Ovary (tissue), 9 donors: ENCODE results near the gene PCDH15. TPM values are rescaled to one million over a fixed set of nuclear protein-coding genes. Genes with fewer than 3 reads are reported as not detected.

Source experiments
- DNase-seq, 5 donors: peaks; one replicate each; pipeline ENCODE4 v3.0.0-alpha.2; 2019 to 2020
- H3K27ac ChIP-seq, 2 donors: fragments of 200-600 bp; one replicate each; pipeline versions ENCODE4 v1.5.1 to v1.8.0; 2019 to 2022
- H3K27me3 ChIP-seq: fragments of 200-600 bp; one replicate; pipeline ENCODE4 v1.8.0; 2022
- H3K36me3 ChIP-seq: fragments of 200-600 bp; sonication (generic); one replicate; pipeline ENCODE4 v1.5.1; 2019
- H3K4me1 ChIP-seq: one replicate; pipeline ENCODE4 v1.8.1; 2013; ENCODE audit warnings: mild to moderate bottlenecking, moderate library complexity; ENCODE audit not compliant: insufficient read depth
- H3K4me3 ChIP-seq: fragments of 200-600 bp; sonication (generic); one replicate; pipeline ENCODE4 v1.5.1; 2017
- H3K9me3 ChIP-seq, 2 donors: fragments of 200-600 bp in 1 of 2; sonication (generic) in 1 of 2; one replicate each; pipeline versions ENCODE4 v1.5.1 to v1.8.1; 2013 to 2019; ENCODE audit warnings: mild to moderate bottlenecking in 1 of 2, moderate library complexity in 1 of 2
- EP300 ChIP-seq: sonication (generic); formaldehyde crosslinking; IDR thresholded peaks from one replicate; pipeline ENCODE4 v1.6.1; 2017; ENCODE audit warnings: antibody characterized with exemption
- POLR2A ChIP-seq: fragments of 450-650 bp; IDR thresholded peaks from one replicate; pipeline ENCODE4 v1.6.1; 2017; ENCODE audit warnings: antibody characterized with exemption, mild to moderate bottlenecking, moderate library complexity
- WGBS, 3 donors: extraction: QIAGEN DNeasy Blood & Tissue Kit in 1 of 3; methylation state at CpG; one replicate each; pipeline versions ENCODE4 v1.1.5 to v1.1.7; 2013 to 2017; 5-methylcytosine and 5-hydroxymethylcytosine counted together
- intact Hi-C, 4 donors: fragments of 100-400 bp; cut with DNase I; formaldehyde crosslinking; loops; one replicate each; pipeline versions ENCODE4 v1.11.0 to v1.15.1; 2022 to 2023
- polyA plus RNA-seq, 2 donors: library from polyadenylated mRNA; stranded (reverse); fragments of 200-250 nt in 1 of 2; fragments of 350-450 nt in 1 of 2; fragmentation: Illumina TruSeq in 1 of 2; extraction: RNeasy Lipid Tissue Mini Kit (QIAGEN cat#74804) in 1 of 2; gene quantifications; one replicate each; pipeline ENCODE4 v1.2.3, GENCODE V29; 2013 to 2014
- total RNA-seq, 7 donors: library from RNA; depleted of rRNA in 2 of 7; stranded (reverse); fragments of >200 nt in 2 of 7; fragmentation: NEBNext Ultra II Directional in 3 of 7; extraction: Animal tissue kit (Norgen Biotek cat#: 25700) in 3 of 7; gene quantifications; one replicate each; pipeline versions ENCODE4 v1.1.0 to v1.2.4, GENCODE V29; 2016 to 2023
- TF ChIP-seq, protein P1 (sequence below), 3 donors: fragments of 450-650 bp in 2 of 3; fragments of 200-600 bp in 1 of 3; IDR thresholded peaks; one replicate each; pipeline versions ENCODE4 v1.5.1 to v1.8.0; 2016 to 2022; ENCODE audit warnings: antibody characterized with exemption in 3 of 3, mild to moderate bottlenecking in 1 of 3
- donor health status: DM: no; HTN: no; CAD: no; lungs with moderate emphysema.
- donor health status: DM: no; HTN: no; CAD: no.
- donor health status: Bipolar disorder and iron deficiency.
- donor health status: DM: yes; HTN: yes; CAD: no.
- donor health status: DM: no; HTN: no; CAD: no.
- donor health status: DM: yes; HTN: yes; CAD: no.

The PCDH15 gene
- total and polyA plus RNA-seq, 9 donors, result 0.02 to 0.34 TPM; not detected in 7

DNA sequence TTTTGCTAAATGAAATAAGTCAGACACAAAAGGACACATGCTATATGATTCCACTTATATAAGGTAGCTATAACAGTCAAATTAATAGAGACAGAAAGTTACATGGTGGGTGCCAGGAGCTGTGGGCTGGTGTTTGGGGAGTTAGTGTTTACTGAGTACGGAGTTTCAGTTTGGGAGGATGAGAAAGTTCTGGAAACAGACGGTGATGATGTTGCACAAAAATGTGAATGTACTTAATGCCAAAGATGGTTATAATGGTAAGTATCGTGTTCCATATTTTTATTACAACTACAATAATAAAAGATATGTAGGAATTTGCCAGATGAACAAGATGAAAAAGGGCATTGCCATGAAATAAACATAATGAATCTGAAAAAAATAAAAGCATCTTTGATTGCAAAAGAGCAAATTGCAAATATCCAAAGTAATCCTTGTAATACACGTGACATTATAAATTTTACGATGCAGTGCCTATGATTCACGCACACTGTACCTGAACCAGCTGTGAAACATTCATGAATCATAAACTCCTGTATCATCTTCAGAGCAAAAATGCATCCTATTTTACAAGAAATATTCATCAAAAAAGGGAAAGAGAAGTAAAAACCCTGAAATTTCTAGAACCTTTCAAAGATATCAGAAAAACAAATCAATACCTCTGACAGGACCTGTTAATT is 676.7 kb downstream of the PCDH15 start:
- no peaks in the 10 kb centered on the region for H3K4me1 ChIP-seq
- TF ChIP-seq EP300 (no peak), POLR2A (no peak)
- TF ChIP-seq, protein P1, sequence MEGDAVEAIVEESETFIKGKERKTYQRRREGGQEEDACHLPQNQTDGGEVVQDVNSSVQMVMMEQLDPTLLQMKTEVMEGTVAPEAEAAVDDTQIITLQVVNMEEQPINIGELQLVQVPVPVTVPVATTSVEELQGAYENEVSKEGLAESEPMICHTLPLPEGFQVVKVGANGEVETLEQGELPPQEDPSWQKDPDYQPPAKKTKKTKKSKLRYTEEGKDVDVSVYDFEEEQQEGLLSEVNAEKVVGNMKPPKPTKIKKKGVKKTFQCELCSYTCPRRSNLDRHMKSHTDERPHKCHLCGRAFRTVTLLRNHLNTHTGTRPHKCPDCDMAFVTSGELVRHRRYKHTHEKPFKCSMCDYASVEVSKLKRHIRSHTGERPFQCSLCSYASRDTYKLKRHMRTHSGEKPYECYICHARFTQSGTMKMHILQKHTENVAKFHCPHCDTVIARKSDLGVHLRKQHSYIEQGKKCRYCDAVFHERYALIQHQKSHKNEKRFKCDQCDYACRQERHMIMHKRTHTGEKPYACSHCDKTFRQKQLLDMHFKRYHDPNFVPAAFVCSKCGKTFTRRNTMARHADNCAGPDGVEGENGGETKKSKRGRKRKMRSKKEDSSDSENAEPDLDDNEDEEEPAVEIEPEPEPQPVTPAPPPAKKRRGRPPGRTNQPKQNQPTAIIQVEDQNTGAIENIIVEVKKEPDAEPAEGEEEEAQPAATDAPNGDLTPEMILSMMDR (IDR thresholded peaks at IDR 0.05), result no peak
- no peaks in the 10 kb centered on the region for H3K9me3 ChIP-seq
- intact Hi-C loops, result no loop called here
- WGBS, 3 donors, result 8 to 24% (median 14%) methylated on average over 6 of the region's 6 CpGs
- H3K36me3 ChIP-seq, result no peaks in the 10 kb centered on the region
- no peak overlapping the region for H3K4me3 ChIP-seq
- DNase-seq, result no peak
- no peaks in the 10 kb centered on the region for H3K27me3 ChIP-seq
- H3K27ac ChIP-seq, result no peak overlapping the region

DNA sequence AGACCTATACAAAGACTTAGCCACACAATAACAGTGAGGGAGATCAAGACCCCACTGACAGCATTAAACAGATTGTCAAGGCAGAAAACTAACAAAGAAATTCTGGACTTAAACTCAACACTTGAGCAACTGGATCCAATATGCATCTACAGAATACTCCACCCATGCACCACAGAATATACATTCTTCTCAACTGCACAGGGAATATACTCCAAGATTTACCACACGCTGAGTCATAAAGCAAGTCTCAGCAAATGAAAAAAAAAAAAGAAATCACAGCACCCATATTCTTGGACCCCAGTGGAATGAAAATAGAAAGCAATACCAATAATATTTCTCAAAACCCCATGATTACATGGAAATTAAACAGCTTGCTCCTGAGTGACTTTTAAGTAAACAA is 680.2 kb downstream of the PCDH15 start:
- no peak overlapping the region for H3K27ac ChIP-seq
- TF ChIP-seq, protein P1 (IDR thresholded peaks at IDR 0.05), result no peak
- TF ChIP-seq EP300 (no peak), POLR2A (no peak)
- H3K9me3 ChIP-seq, result no peaks in the 10 kb centered on the region
- intact Hi-C loops, result no loop called here
- no peak overlapping the region for H3K4me3 ChIP-seq
- no peaks in the 10 kb centered on the region for H3K36me3 ChIP-seq
- 0 to 55% (median 52%) methylated on average over 1 of the region's 1 CpG for WGBS, 3 donors
- H3K4me1 ChIP-seq, result no peaks in the 10 kb centered on the region
- H3K27me3 ChIP-seq, result no peaks in the 10 kb centered on the region
- no peak for DNase-seq

DNA sequence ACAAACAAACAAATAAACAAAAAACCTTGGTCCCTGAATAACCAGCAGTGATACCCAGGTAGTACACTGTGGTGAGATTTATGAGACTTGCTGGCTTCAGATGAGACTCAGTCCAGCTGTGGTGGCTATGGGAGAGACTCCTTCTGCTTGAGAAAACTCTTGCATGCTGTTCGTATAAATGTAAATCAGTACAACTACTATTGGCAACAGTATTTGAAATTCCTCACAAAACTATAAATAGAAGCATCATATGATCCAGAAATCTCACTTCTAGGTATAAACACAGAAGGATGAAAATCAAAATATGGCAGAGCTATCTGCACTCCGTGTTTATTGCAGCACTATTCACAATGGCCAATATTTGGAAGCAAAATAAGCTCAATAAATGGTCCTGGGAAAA is 692.1 kb downstream of the PCDH15 start:
- Histone ChIP-seq H3K4me1 (no peaks in the 10 kb centered on the region), H3K27me3 (no peaks in the 10 kb centered on the region), H3K4me3 (no peak overlapping the region), H3K27ac (no peak overlapping the region), H3K9me3 (no peaks in the 10 kb centered on the region), H3K36me3 (no peaks in the 10 kb centered on the region)
- no peak for TF ChIP-seq POLR2A
- no peak for TF ChIP-seq EP300
- TF ChIP-seq, protein P1 (IDR thresholded peaks at IDR 0.05), result no peak
- intact Hi-C loops, result no loop called here
- WGBS, 3 donors, result 9 to 24% (median 17%) methylated on average over 2 of the region's 2 CpGs
- no peak for DNase-seq

DNA sequence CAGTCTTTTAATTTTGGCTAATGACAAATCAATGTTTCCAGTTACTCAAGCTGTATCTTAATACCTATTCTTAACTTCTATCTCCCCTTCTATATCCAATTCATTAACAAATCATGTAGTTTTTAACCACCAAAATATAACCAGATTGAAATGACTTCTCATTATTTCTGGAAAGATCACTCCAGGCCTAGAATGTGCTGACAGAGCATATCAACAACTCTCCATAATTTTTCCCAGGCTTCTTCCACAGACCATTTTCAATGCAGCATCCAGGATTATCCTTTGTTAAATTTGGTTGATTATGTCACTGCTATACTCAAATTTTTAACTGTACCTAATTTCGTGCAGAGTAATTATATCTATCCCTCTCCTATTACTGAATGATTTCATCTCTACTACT is 704.1 kb downstream of the PCDH15 start:
- 66 to 71% (median 67%) methylated on average over 1 of the region's 1 CpG for WGBS, 3 donors
- H3K9me3 ChIP-seq, result no peaks in the 10 kb centered on the region
- H3K27ac ChIP-seq, result no peak overlapping the region
- no peaks in the 10 kb centered on the region for H3K4me1 ChIP-seq
- no peak overlapping the region for H3K4me3 ChIP-seq
- TF ChIP-seq POLR2A, result no peak
- no peak for TF ChIP-seq EP300
- TF ChIP-seq, protein P1 (IDR thresholded peaks at IDR 0.05), result no peak
- intact Hi-C loops, result no loop called here
- DNase-seq, result no peak
- H3K27me3 ChIP-seq, result no peaks in the 10 kb centered on the region
- no peaks in the 10 kb centered on the region for H3K36me3 ChIP-seq
